A549 (cell line): ENCODE measurements around the gene ZNF484. TPM values are rescaled to one million over a fixed set of nuclear protein-coding genes. Genes with fewer than 3 reads are reported as not detected.

Source experiments
- ATAC-seq, 2 experiments: fragments of 200-7000 bp in 1 of 2; fragments of >200 bp in 1 of 2; cut with Nextera tagmentation in 1 of 2; cut with Tn5 transposase in 1 of 2; 3 replicates each; pipeline versions ENCODE4 v1.8.0 to v1.9.1; 2018 to 2020; ENCODE audit warnings: mild to moderate bottlenecking in 1 of 2, moderate library complexity in 1 of 2
- CTCF ChIA-PET: fragments of 300-600 bp; sonication (Branson Sonifier 250); formaldehyde crosslinking; extraction: SDS; loops from one replicate; lab custom pipeline; 2021; ENCODE audit warnings: antibody characterized with exemption, inconsistent platforms; lab: Yijun Ruan, JAX
- POLR2A ChIA-PET: fragments of 350-600 bp; formaldehyde crosslinking; extraction: SDS; loops from one replicate; lab custom pipeline; 2021; ENCODE audit warnings: antibody characterized with exemption, inconsistent platforms; lab: Yijun Ruan, JAX
- DNase-seq, 2 experiments: peaks; one replicate each; pipeline versions ENCODE4 v3.0.0 to v3.0.0-alpha.2; 2011 to 2016; ENCODE audit warnings: low read depth in 1 of 2, low spot score in 1 of 2
- FAIRE-seq: peaks from 2 replicates; lab custom pipeline; 2011; peaks lifted over from hg19 to GRCh38; lab: Jason Lieb, UNC
- H3K27ac ChIP-seq, 2 experiments: fragments of >200 bp; sonication (Bioruptor Twin); formaldehyde crosslinking; 3 replicates each; pipeline ENCODE4 v1.5.1; 2016 to 2017
- H3K4me1 ChIP-seq: fragments of >200 bp; sonication (Bioruptor Twin); formaldehyde crosslinking; 3 replicates; pipeline ENCODE4 v1.6.1; 2016
- H3K4me2 ChIP-seq: fragments of >200 bp; sonication (Bioruptor Twin); formaldehyde crosslinking; 3 replicates; pipeline ENCODE4 v1.6.1; 2016
- H3K4me3 ChIP-seq: fragments of >200 bp; sonication (Bioruptor Twin); formaldehyde crosslinking; 3 replicates; pipeline ENCODE4 v1.5.1; 2016
- H3K9me3 ChIP-seq: fragments of >200 bp; sonication (Bioruptor Twin); formaldehyde crosslinking; 3 replicates; pipeline ENCODE4 v1.6.1; 2016
- PHF8 ChIP-seq: fragments of 200-600 bp; sonication (generic); IDR thresholded peaks from 2 replicates; pipeline ENCODE4 v1.6.1; 2016; ENCODE audit warnings: low read depth, mild to moderate bottlenecking, antibody characterized with exemption, moderate library complexity, borderline replicate concordance
- POLR2A ChIP-seq: IDR thresholded peaks from 2 replicates; pipeline ENCODE4 v1.6.1; 2012; ENCODE audit warnings: mild to moderate bottlenecking, low read length
- WGBS: methylation state at CpG from one replicate; pipeline ENCODE4 v1.1.6; 2017; ENCODE audit errors: missing lambda C conversion rate; 5-methylcytosine and 5-hydroxymethylcytosine counted together
- polyA plus RNA-seq, 4 experiments: library from polyadenylated mRNA; depleted of rRNA in 3 of 4; stranded (reverse); fragments of >200 nt; fragmentation: RNase III in 1 of 4; extraction: RNeasy Plus Mini Kit Qiagen cat#74134 plus additional on column Dnase treatment in 1 of 4; gene quantifications; 2 replicates in 3 of 4; 3 replicates in 1 of 4; pipeline ENCODE4 v1.2.3, GENCODE V29; 2011 to 2017
- small RNA-seq, 6 experiments: library from RNA; depleted of rRNA; stranded (forward); fragments of <200 nt; gene quantifications; one replicate each; pipeline ENCODE3, GENCODE V24; 2012

ZNF484 gene
- polyA plus RNA-seq, 2 of the 4 experiments (the other 2 are of a cell fraction), result 2.3 to 5.6 TPM

GRCh38 chr9:92795598-92796336, 82.1 kb downstream of the ZNF484 start:
- ChIA-PET POLR2A (no interaction called here), CTCF (interaction anchor here (10.5 kb wide), 1 partner anchor 79 kb away, joined by 138 read pairs; no protein-coding TSS in a partner anchor)
- Histone ChIP-seq H3K4me3 (no peak overlapping the region), H3K9me3 (no peaks in the 10 kb centered on the region), H3K27ac (no peak overlapping the region), H3K4me1 (no peaks in the 10 kb centered on the region), H3K4me2 (no peak overlapping the region)
- no peak for DNase-seq
- no peak for FAIRE-seq
- no peak; a peak in 1 of 6 replicates for ATAC-seq
- WGBS, result 28% methylated on average over 9 of the region's 9 CpGs
- TF ChIP-seq POLR2A (no peak), PHF8 (no peak)

Small RNA genes within 50 kb of the gene (small RNA-seq; reads per million reads assigned to genes)
- 0 reads per million in 6 experiments for gene RNU6-714P

Other genes with a start within 250 kb of the ZNF484 start
- 20.0 and 22.7 TPM in 2 replicates for gene IPPK, start 207.9 kb downstream of the ZNF484 start, polyA plus RNA-seq (2011; rRNA removed)
- 9.3 to 12.2 TPM (median 12.0 TPM) in 3 replicates for gene IPPK, start 207.9 kb downstream of the ZNF484 start, polyA plus RNA-seq (2017; fragmentation: RNase III; extraction: RNeasy Plus Mini Kit Qiagen cat#74134 plus additional on column Dnase treatment)
- gene BICD2, start 113.2 kb downstream of the ZNF484 start, polyA plus RNA-seq (2011; rRNA removed), result 10.2 and 11.6 TPM in 2 replicates
- 24.7 to 26.7 TPM (median 26.1 TPM) in 3 replicates for gene BICD2, start 113.2 kb downstream of the ZNF484 start, polyA plus RNA-seq (2017; fragmentation: RNase III; extraction: RNeasy Plus Mini Kit Qiagen cat#74134 plus additional on column Dnase treatment)
- 0.23 and 0.26 TPM in 2 replicates for gene FGD3, start 69.5 kb upstream of the ZNF484 start, polyA plus RNA-seq (2011; rRNA removed)
- gene FGD3, start 69.5 kb upstream of the ZNF484 start, polyA plus RNA-seq (2017; fragmentation: RNase III; extraction: RNeasy Plus Mini Kit Qiagen cat#74134 plus additional on column Dnase treatment), result 0.18 to 0.26 TPM (median 0.24 TPM) in 3 replicates
- gene SUSD3, start 180.7 kb upstream of the ZNF484 start, polyA plus RNA-seq (2011; rRNA removed), result 0.27 and 0.66 TPM in 2 replicates
- gene SUSD3, start 180.7 kb upstream of the ZNF484 start, polyA plus RNA-seq (2017; fragmentation: RNase III; extraction: RNeasy Plus Mini Kit Qiagen cat#74134 plus additional on column Dnase treatment), result 0.34 to 0.46 TPM (median 0.42 TPM) in 3 replicates
- gene CARD19, start 218.2 kb upstream of the ZNF484 start, polyA plus RNA-seq (2011; rRNA removed), result 27.6 and 36.0 TPM in 2 replicates
- 30.3 to 34.5 TPM (median 33.2 TPM) in 3 replicates for gene CARD19, start 218.2 kb upstream of the ZNF484 start, polyA plus RNA-seq (2017; fragmentation: RNase III; extraction: RNeasy Plus Mini Kit Qiagen cat#74134 plus additional on column Dnase treatment)